Activated naive CD4-positive, alpha-beta T cell treated with anti-CD3 and anti-CD28 coated beads for 36 hours (primary cell): ENCODE measurements around the gene EFNA2. TPM values are rescaled to one million over a fixed set of nuclear protein-coding genes. Genes with fewer than 3 reads are reported as not detected.

Source experiments
- CTCF ChIA-PET: fragments of 350-600 bp; sonication (Branson Sonifier 250); formaldehyde crosslinking; loops from one replicate; lab custom pipeline; 2021; ENCODE audit warnings: antibody characterized with exemption; lab: Charles Lee
- DNase-seq: peaks from one replicate; pipeline ENCODE4 v3.0.0-alpha.2; 2020
- H3K27ac Mint-ChIP-seq: one replicate; pipeline ENCODE4 v1.8.0; 2021; ENCODE audit warnings: mild to moderate bottlenecking, mixed read lengths
- H3K27me3 Mint-ChIP-seq: one replicate; pipeline ENCODE4 v1.8.0; 2021; ENCODE audit warnings: low read depth, mixed read lengths
- H3K36me3 Mint-ChIP-seq: one replicate; pipeline ENCODE4 v1.8.0; 2021; ENCODE audit warnings: low read depth, mixed read lengths
- H3K4me1 Mint-ChIP-seq: one replicate; pipeline ENCODE4 v1.8.0; 2021; ENCODE audit warnings: low read depth, mixed read lengths
- H3K4me3 Mint-ChIP-seq: one replicate; pipeline ENCODE4 v1.8.0; 2021; ENCODE audit warnings: mild to moderate bottlenecking, moderate library complexity, mixed read lengths
- H3K9me3 Mint-ChIP-seq: one replicate; pipeline ENCODE4 v1.8.0; 2021; ENCODE audit warnings: mixed read lengths
- intact Hi-C: fragments of 100-400 bp; cut with micrococcal nuclease; formaldehyde crosslinking; loops from one replicate; pipeline ENCODE4 v1.15.1; 2023
- total RNA-seq, 2 experiments: library from RNA; stranded (reverse); gene quantifications; one replicate each; pipeline ENCODE4 v1.2.3, GENCODE V29; 2021

The EFNA2 gene
- total RNA-seq, 2 experiments from 2014 or later, result not detected

- H3K4me3 Mint-ChIP-seq, result peak overlapping the region; percentile 49
- CTCF ChIA-PET, result interaction anchor here (11.1 kb wide), 1 partner anchor 19 kb away, joined by 233 read pairs; the partner anchor contains the start of gene ATP5F1D
- no peaks in the 10 kb centered on the region for H3K27me3 Mint-ChIP-seq
- peaks cover 51% of the 10 kb centered on the region for H3K4me1 Mint-ChIP-seq
- peak overlapping the region; percentile 8 for H3K27ac Mint-ChIP-seq
- DNase-seq, result no peak
- H3K36me3 Mint-ChIP-seq, result peaks cover 6% of the 10 kb centered on the region
- no peaks in the 10 kb centered on the region for H3K9me3 Mint-ChIP-seq
- intact Hi-C loops, result loop anchor here (5.0 kb wide), 1 partner anchor 651 kb away; no protein-coding TSS in a partner anchor
Measured at GRCh38 chr19:1263188-1263587, 22.5 kb upstream of the EFNA2 start.

- Mint-ChIP-seq H3K27me3 (no peaks in the 10 kb centered on the region), H3K4me1 (peaks cover 45% of the 10 kb centered on the region), H3K36me3 (peaks cover 8% of the 10 kb centered on the region), H3K4me3 (peak overlapping the region; percentile 38), H3K9me3 (no peaks in the 10 kb centered on the region), H3K27ac (no peak overlapping the region)
- CTCF ChIA-PET, result interaction anchor here (1.6 to 11.1 kb wide), 2 partner anchors 12 to 21 kb away, joined by 13 to 233 read pairs; partner anchors contain the start of gene ATP5F1D
- intact Hi-C loops, result loop anchor here (5.0 kb wide), 2 partner anchors 603 to 653 kb away; partner anchors contain the start of gene RNF126
- no peak for DNase-seq
Measured at GRCh38 chr19:1264801-1265614, 20.7 kb upstream of the EFNA2 start.

- H3K4me3 Mint-ChIP-seq, result no peak overlapping the region
- H3K27ac Mint-ChIP-seq, result no peak overlapping the region
- intact Hi-C loops, result loop anchor here (1.0 to 5.0 kb wide), 2 partner anchors 21 to 603 kb away; partner anchors contain the start of gene RNF126
- no peaks in the 10 kb centered on the region for H3K9me3 Mint-ChIP-seq
- DNase-seq, result peak; percentile 42
- CTCF ChIA-PET, result interaction anchor here (1.6 to 11.1 kb wide), 3 partner anchors 10 to 22 kb away, joined by 4 to 233 read pairs (median 13); partner anchors contain the start of genes ATP5F1D and FAM174C
- peaks cover 15% of the 10 kb centered on the region for H3K36me3 Mint-ChIP-seq
- peaks cover 51% of the 10 kb centered on the region for H3K4me1 Mint-ChIP-seq
- H3K27me3 Mint-ChIP-seq, result no peaks in the 10 kb centered on the region
Measured at GRCh38 chr19:1265615-1266128, 20.0 kb upstream of the EFNA2 start.

- H3K4me1 Mint-ChIP-seq, result peaks cover 57% of the 10 kb centered on the region
Measured at GRCh38 chr19:1266129-1266915, 19.4 kb upstream of the EFNA2 start.

GRCh38 chr19:1266916-1267476 is 18.7 kb upstream of the EFNA2 start:
- Mint-ChIP-seq H3K36me3 (peaks cover 28% of the 10 kb centered on the region), H3K27me3 (no peaks in the 10 kb centered on the region), H3K4me1 (peaks cover 57% of the 10 kb centered on the region), H3K4me3 (peak overlapping the region; percentile 39), H3K27ac (no peak overlapping the region), H3K9me3 (no peaks in the 10 kb centered on the region)
- CTCF ChIA-PET, result interaction anchor here (0.6 to 11.1 kb wide), 13 partner anchors 8 to 910 kb away, joined by 3 to 233 read pairs (median 4); partner anchors contain the start of genes ATP5F1D and FAM174C
- DNase-seq, result peak; percentile 65
- intact Hi-C loops, result loop anchor here (1.0 to 5.0 kb wide), 2 partner anchors 23 to 605 kb away; partner anchors contain the start of gene RNF126

More at GRCh38 chr19:1266129-1266915, 19.4 kb upstream of the EFNA2 start:
- no peaks in the 10 kb centered on the region for H3K27me3 Mint-ChIP-seq
- peaks cover 21% of the 10 kb centered on the region for H3K36me3 Mint-ChIP-seq
- CTCF ChIA-PET, result interaction anchor here (0.7 to 11.1 kb wide), 10 partner anchors 9 to 91 kb away, joined by 3 to 233 read pairs (median 4); partner anchors contain the start of genes ATP5F1D and FAM174C
- intact Hi-C loops, result loop anchor here (1.0 to 5.0 kb wide), 2 partner anchors 22 to 604 kb away; partner anchors contain the start of gene RNF126
- DNase-seq, result peak; percentile 81
- peak overlapping the region; percentile 21 for H3K4me3 Mint-ChIP-seq
- H3K27ac Mint-ChIP-seq, result no peak overlapping the region
- no peaks in the 10 kb centered on the region for H3K9me3 Mint-ChIP-seq

- intact Hi-C loops, result loop anchor here (5.0 kb wide), 1 partner anchor 605 kb away; the partner anchor contains the start of gene RNF126
- DNase-seq, result no peak
- H3K9me3 Mint-ChIP-seq, result no peaks in the 10 kb centered on the region
- H3K36me3 Mint-ChIP-seq, result peaks cover 33% of the 10 kb centered on the region
- CTCF ChIA-PET, result interaction anchor here (0.6 to 11.1 kb wide), 6 partner anchors 15 to 910 kb away, joined by 3 to 233 read pairs (median 4); partner anchors contain the start of gene ATP5F1D
- H3K4me1 Mint-ChIP-seq, result peaks cover 59% of the 10 kb centered on the region
- peak overlapping the region; percentile 39 for H3K4me3 Mint-ChIP-seq
- H3K27ac Mint-ChIP-seq, result no peak overlapping the region
- H3K27me3 Mint-ChIP-seq, result no peaks in the 10 kb centered on the region
Measured at GRCh38 chr19:1267477-1268225, 18.0 kb upstream of the EFNA2 start.

- no peak for DNase-seq
- CTCF ChIA-PET, result interaction anchor here (0.6 to 11.1 kb wide), 5 partner anchors 9 to 194 kb away, joined by 3 to 233 read pairs (median 3); partner anchors contain the start of gene ATP5F1D
- Mint-ChIP-seq H3K36me3 (peaks cover 39% of the 10 kb centered on the region), H3K27me3 (no peaks in the 10 kb centered on the region), H3K4me1 (peaks cover 59% of the 10 kb centered on the region), H3K9me3 (no peaks in the 10 kb centered on the region), H3K27ac (no peak overlapping the region), H3K4me3 (peak overlapping the region; percentile 70)
- intact Hi-C loops, result loop anchor here (1.0 to 5.0 kb wide), 5 partner anchors 7 to 606 kb away; partner anchors contain the start of genes PTBP1, RNF126 and STK11
Measured at GRCh38 chr19:1268226-1269064, 17.2 kb upstream of the EFNA2 start.

- intact Hi-C loops, result loop anchor here (1.0 to 5.0 kb wide), 5 partner anchors 8 to 607 kb away; partner anchors contain the start of genes PTBP1, RNF126 and STK11
- Mint-ChIP-seq H3K27ac (peak within 1 kb of the TSS; percentile 83), H3K4me1 (peaks cover 64% of the 10 kb centered on the region), H3K4me3 (peak within 1 kb of the TSS; percentile 87), H3K36me3 (peaks cover 44% of the 10 kb centered on the region), H3K9me3 (no peaks in the 10 kb centered on the region), H3K27me3 (no peaks in the 10 kb centered on the region)
- peak; percentile 99 for DNase-seq
- CTCF ChIA-PET, result interaction anchor here (0.5 to 11.1 kb wide), 3 partner anchors 10 to 151 kb away, joined by 3 to 233 read pairs (median 6); partner anchors contain the start of gene ATP5F1D
Measured at GRCh38 chr19:1269065-1269477, 16.6 kb upstream of the EFNA2 start, which contains the start of gene CIRBP. CIRBP (plus strand) TSS chr19:1269332; CDS start chr19:1270934, 1,602 bp downstream.

GRCh38 chr19:1269478-1270212 is 16.0 kb upstream of the EFNA2 start:
- Mint-ChIP-seq H3K4me3 (peak overlapping the region; percentile 87), H3K27ac (peak overlapping the region; percentile 83), H3K27me3 (no peaks in the 10 kb centered on the region), H3K4me1 (peaks cover 68% of the 10 kb centered on the region), H3K9me3 (no peaks in the 10 kb centered on the region), H3K36me3 (peaks cover 46% of the 10 kb centered on the region)
- intact Hi-C loops, result loop anchor here (1.0 to 10.0 kb wide), 6 partner anchors 8 to 607 kb away; partner anchors contain the start of genes MBD3, PTBP1, RNF126 and STK11
- CTCF ChIA-PET, result interaction anchor here (0.5 to 11.1 kb wide), 2 partner anchors 26 to 151 kb away, joined by 6 to 233 read pairs; partner anchors contain the start of gene ATP5F1D
- peak; percentile 89 for DNase-seq
